GM19238 (cell line): ENCODE measurements around the gene COL26A1.

Source experiments
- DNase-seq: peaks from one replicate; pipeline ENCODE4 v3.0.0; 2011; ENCODE audit warnings: low spot score; ENCODE audit not compliant: insufficient read length

COL26A1 gene

GRCh38 chr7:101370836-101371235, 8.2 kb downstream of the COL26A1 start:
- DNase-seq = no peak

- DNase-seq = no peak
These were observed 11.3 kb downstream of the COL26A1 start for GRCh38 chr7:101373812-101374614.

- DNase-seq = no peak
These were observed 12.3 kb downstream of the COL26A1 start for GRCh38 chr7:101374990-101375389.

- DNase-seq = no peak
These were observed 13.9 kb downstream of the COL26A1 start for GRCh38 chr7:101376601-101377000.

- no peak for DNase-seq
These were observed 14.6 kb downstream of the COL26A1 start for GRCh38 chr7:101377189-101377736.

- no peak for DNase-seq
These were observed 16.1 kb downstream of the COL26A1 start for GRCh38 chr7:101378751-101379174.

- no peak for DNase-seq
These were observed 16.6 kb downstream of the COL26A1 start for GRCh38 chr7:101379302-101379701.

- no peak for DNase-seq
These were observed 19.0 kb downstream of the COL26A1 start for GRCh38 chr7:101381549-101382111.

GRCh38 chr7:101382937-101383336, 20.3 kb downstream of the COL26A1 start:
- no peak for DNase-seq

GRCh38 chr7:101386177-101386557, 23.5 kb downstream of the COL26A1 start:
- DNase-seq = no peak

- no peak for DNase-seq
These were observed 24.0 kb downstream of the COL26A1 start for GRCh38 chr7:101386558-101387231.

GRCh38 chr7:101390901-101391301, 28.2 kb downstream of the COL26A1 start:
- DNase-seq = peak; percentile 78

GRCh38 chr7:101391991-101392390, 29.3 kb downstream of the COL26A1 start:
- DNase-seq = no peak

GRCh38 chr7:101393865-101394264, 31.2 kb downstream of the COL26A1 start:
- no peak for DNase-seq

- DNase-seq = no peak
These were observed 32.7 kb downstream of the COL26A1 start for GRCh38 chr7:101395376-101395775.

GRCh38 chr7:101397243-101397642, 34.6 kb downstream of the COL26A1 start:
- DNase-seq = no peak

GRCh38 chr7:101397770-101398324, 35.2 kb downstream of the COL26A1 start:
- no peak for DNase-seq

- no peak for DNase-seq
These were observed 36.0 kb downstream of the COL26A1 start for GRCh38 chr7:101398396-101399289.

- no peak for DNase-seq
These were observed 37.1 kb downstream of the COL26A1 start for GRCh38 chr7:101399759-101400158.

GRCh38 chr7:101400751-101401150, 38.1 kb downstream of the COL26A1 start:
- no peak for DNase-seq
